Measurements from ENCODE around the gene URM1.
A peak's percentile ranks its signal among the peaks of the same experiment; 100 is the strongest.

URM1 gene

DNA sequence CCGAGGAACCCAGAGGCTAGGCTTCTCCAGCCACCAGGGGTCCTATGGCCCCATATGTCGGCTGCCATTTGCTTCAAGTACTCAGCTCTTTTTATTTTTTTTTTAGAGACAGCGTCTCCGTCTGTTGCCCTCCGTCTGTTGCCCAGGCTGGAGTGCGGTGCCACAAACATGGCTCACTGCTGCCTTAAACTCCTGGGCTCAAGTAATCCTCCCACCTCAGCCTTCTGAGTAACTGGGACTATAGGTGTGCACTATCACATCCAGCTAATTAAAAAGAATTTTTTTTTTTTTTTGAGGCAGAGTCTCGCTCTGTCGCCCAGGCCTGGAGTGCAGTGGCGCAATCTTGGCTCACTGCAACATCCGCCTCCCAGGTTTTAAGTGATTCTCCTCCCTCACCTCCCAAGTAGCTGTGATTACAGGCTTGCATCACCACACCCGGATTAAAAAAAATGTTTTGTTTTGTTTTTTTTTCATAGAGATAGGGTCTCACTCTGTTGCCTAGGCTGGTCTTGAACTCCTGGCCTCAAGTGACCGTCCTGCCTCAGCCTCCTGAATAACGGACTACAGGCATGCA lies 58.4 kb downstream of the URM1 start:
- ChIA-PET POLR2A (interaction anchor here (1.0 to 1.3 kb wide), 3 partner anchors 9 to 14 kb away, joined by 3 to 4 read pairs (median 4); no protein-coding TSS in a partner anchor), CTCF (interaction anchor here (1.0 to 3.0 kb wide), 5 partner anchors 9 to 67 kb away, joined by 3 to 36 read pairs (median 9); partner anchors contain the start of gene CERCAM)
- H3K4me3 ChIP-seq (ENCODE audit: low read depth, low read length): no peak overlapping the region
- no peak for DNase-seq (ENCODE audit: low read depth, low spot score)
- TF ChIP-seq, protein P1, sequence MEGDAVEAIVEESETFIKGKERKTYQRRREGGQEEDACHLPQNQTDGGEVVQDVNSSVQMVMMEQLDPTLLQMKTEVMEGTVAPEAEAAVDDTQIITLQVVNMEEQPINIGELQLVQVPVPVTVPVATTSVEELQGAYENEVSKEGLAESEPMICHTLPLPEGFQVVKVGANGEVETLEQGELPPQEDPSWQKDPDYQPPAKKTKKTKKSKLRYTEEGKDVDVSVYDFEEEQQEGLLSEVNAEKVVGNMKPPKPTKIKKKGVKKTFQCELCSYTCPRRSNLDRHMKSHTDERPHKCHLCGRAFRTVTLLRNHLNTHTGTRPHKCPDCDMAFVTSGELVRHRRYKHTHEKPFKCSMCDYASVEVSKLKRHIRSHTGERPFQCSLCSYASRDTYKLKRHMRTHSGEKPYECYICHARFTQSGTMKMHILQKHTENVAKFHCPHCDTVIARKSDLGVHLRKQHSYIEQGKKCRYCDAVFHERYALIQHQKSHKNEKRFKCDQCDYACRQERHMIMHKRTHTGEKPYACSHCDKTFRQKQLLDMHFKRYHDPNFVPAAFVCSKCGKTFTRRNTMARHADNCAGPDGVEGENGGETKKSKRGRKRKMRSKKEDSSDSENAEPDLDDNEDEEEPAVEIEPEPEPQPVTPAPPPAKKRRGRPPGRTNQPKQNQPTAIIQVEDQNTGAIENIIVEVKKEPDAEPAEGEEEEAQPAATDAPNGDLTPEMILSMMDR (IDR thresholded peaks at IDR 0.05; ENCODE audit: insufficient read depth, low read length, missing control alignments): no peak

DNA sequence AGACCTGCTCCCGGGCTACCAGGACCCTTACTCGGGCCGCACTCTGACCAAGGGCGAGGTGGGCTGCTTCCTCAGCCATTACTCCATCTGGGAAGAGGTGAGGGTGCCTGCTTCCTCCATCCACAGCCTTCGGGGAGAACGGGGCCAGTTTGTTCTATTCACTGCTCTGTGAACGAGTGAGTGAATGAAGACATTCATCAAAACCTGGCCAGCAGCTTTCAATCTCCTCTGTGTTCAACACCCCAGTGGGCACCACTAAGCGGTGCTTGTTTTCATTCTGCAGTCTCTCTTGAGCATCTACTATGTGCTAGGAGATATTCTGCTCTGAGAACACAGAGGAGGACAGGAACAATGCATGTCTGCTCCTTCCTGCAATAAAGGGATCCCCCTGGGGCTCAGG lies 60.0 kb downstream of the URM1 start:
- TF ChIP-seq, protein P1 (IDR thresholded peaks at IDR 0.05; ENCODE audit: insufficient read depth, low read length, missing control alignments): no peak
- H3K4me3 ChIP-seq (ENCODE audit: low read depth, low read length): no peak overlapping the region
- DNase-seq (ENCODE audit: low read depth, low spot score): no peak
- POLR2A ChIA-PET: no interaction called here
- CTCF ChIA-PET: interaction anchor here (0.6 to 1.0 kb wide), 3 partner anchors 11 to 27 kb away, joined by 3 read pairs; partner anchors contain the start of gene CERCAM

DNA sequence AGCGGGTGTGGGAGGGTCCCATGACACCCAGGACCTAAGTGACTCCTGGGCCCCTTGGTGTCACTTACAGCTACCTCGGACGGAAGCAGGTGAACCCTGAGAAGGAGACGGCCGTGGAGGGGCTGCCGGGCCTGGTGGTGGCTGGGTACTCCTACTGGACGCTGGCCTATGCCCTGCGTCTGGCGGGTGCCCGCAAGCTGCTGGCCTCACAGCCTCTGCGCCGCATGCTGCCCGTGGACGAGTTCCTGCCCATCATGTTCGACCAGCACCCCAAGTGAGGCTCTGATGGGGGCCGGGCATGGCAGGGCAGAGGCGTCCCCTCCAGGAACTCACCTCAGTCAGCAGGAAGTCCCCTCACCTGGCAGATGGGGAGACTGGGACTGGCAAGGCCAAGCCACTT lies 63.2 kb downstream of the URM1 start:
- TF ChIP-seq, protein P1 (IDR thresholded peaks at IDR 0.05; ENCODE audit: insufficient read depth, low read length, missing control alignments): no peak
- DNase-seq (ENCODE audit: low read depth, low spot score): no peak
- POLR2A ChIA-PET: interaction anchor here (0.6 kb wide), 1 partner anchor 8 kb away, joined by 3 read pairs; no protein-coding TSS in a partner anchor
- CTCF ChIA-PET: interaction anchor here (1.2 to 3.0 kb wide), 2 partner anchors 14 to 28 kb away, joined by 3 to 12 read pairs; partner anchors contain the start of gene CERCAM
- no peak overlapping the region for H3K4me3 ChIP-seq (ENCODE audit: low read depth, low read length)

DNA sequence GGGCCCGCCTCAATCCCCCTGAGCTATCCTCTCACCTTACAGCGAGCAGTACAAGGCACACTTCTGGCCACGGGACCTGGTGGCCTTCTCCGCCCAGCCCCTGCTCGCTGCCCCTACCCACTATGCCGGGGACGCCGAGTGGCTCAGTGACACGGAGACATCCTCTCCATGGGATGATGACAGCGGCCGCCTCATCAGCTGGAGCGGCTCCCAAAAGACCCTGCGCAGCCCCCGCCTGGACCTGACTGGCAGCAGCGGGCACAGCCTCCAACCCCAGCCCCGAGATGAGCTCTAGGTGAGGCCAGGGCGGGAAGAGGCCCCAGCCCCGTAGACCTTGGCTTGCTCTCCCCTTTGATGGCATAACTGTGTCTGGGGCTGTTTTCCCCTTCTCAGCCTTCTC lies 64.4 kb downstream of the URM1 start:
- ChIA-PET CTCF (interaction anchor here (1.2 to 7.1 kb wide), 4 partner anchors 13 to 33 kb away, joined by 3 to 66 read pairs (median 4); no protein-coding TSS in a partner anchor), POLR2A (no interaction called here)
- no peak for DNase-seq (ENCODE audit: low read depth, low spot score)
- TF ChIP-seq, protein P1 (IDR thresholded peaks at IDR 0.05; ENCODE audit: insufficient read depth, low read length, missing control alignments): no peak
- H3K4me3 ChIP-seq (ENCODE audit: low read depth, low read length): no peak overlapping the region

DNA sequence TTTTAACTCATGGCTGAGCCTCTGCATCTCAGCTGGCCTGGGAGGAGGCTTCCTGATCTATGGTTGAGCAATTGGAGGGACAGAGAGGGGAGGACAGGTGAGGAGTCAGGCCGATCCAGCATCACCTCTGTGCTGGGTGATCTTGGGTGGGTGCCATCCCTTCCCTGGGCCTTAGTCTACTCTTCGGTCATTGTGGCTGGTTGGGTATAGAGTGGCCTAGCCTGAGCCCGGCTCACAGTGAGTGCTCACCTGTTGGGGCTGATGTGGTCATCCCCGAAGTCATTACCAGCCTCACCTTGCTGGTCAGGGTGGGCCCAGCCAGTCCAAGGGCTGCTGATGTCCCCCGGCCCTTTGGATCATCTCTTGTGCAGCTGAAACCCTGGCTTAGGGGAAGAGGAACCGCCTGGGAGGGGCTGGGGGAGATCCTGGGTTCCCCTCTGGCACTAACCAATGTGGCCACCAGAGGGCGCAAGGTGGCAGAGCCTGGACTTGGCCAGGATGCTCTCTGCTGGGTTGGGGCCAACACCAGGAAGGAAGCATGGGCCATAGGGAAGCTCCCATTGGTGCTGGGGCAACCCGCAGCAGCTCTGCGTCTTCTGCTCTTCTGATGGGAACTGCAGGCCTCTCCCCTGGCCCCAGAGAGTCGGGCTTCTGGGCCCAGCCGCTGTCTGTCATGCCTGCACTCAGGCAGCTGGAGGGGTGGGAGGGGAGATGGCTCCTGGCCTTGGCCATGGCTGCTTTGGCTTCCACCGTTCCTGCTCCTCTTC lies 67.4 kb downstream of the URM1 start:
- DNase-seq (ENCODE audit: low read depth, low spot score): no peak
- POLR2A ChIA-PET: interaction anchor here (0.7 to 1.1 kb wide), 3 partner anchors 9 to 114 kb away, joined by 3 to 4 read pairs (median 3); partner anchors contain the start of gene SPTAN1

More for the DNA sequence above, 67.4 kb downstream of the URM1 start:
- TF ChIP-seq, protein P1 (IDR thresholded peaks at IDR 0.05; ENCODE audit: insufficient read depth, low read length, missing control alignments): peak; percentile 96
- CTCF ChIA-PET: interaction anchor here (0.6 to 7.1 kb wide), 38 partner anchors 9 to 246 kb away, joined by 3 to 66 read pairs (median 4); partner anchors contain the start of genes CERCAM, GLE1, ODF2 and SPTAN1
- no peak overlapping the region for H3K4me3 ChIP-seq (ENCODE audit: low read depth, low read length)
